ENCODE measurements around the gene RPS25.
A peak's percentile ranks its signal among the peaks of the same experiment; 100 is the strongest.

RPS25 gene

DNA sequence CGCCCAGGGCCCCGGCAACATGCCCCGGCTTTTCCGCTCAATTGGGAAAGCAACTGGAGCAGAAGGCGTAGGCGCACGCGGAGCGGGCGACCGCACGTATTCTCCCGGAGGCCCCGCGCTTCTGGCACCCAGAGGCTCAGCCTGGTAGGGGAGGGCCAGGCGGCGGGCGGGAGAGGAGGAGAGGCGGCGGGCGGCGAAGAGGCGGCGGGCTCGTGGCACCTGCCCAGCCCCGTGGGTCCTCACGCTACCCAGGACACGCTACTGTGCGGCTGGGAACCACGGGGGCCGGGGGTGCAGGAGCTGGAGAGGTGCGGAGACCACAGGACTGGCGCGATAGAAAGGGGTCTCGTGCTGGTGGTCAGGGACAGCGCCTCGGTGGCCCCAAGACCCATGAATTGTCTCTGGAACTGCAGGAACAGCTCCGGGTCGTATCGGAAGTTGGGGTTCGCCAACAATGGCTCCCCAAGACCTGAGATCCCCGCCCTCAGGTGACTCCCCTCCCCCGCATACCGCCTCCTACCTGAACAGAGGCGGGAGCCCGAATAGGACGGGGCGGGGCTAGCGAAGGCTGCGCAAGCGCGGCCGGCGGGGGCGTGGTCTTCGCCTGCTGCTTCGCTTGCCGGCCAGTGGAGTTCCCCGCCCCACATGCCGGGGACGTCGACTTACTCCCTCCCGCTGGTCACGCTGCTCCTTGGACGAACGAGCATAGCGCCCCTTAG is 12.3 kb upstream of the RPS25 start, which contains the start of gene SLC37A4:
Gene SLC37A4, minus strand, starts transcription at position 549 of the 719 bp plus-strand sequence.
- no peaks in the 10 kb centered on the region; the same call in 1 of the 2 replicates for H3F3A ChIP-seq (ENCODE audit: insufficient read depth)
- peak within 1 kb of the TSS; percentile 65 for H2AFZ ChIP-seq (ENCODE audit: low read depth, low read length, severe bottlenecking)
- peak within 1 kb of the TSS; percentile 71 for H3K27ac ChIP-seq (ENCODE audit: low read depth, low read length)
- no peaks in the 10 kb centered on the region for H3K36me3 ChIP-seq (ENCODE audit: low read length)
- peak within 1 kb of the TSS; percentile 79 for H3K4me3 ChIP-seq (ENCODE audit: insufficient read depth, low read length, poor library complexity, severe bottlenecking)
- H3K79me2 ChIP-seq (ENCODE audit: insufficient read depth, low read length): peaks cover 6% of the 10 kb centered on the region
- TF ChIP-seq, protein P1, sequence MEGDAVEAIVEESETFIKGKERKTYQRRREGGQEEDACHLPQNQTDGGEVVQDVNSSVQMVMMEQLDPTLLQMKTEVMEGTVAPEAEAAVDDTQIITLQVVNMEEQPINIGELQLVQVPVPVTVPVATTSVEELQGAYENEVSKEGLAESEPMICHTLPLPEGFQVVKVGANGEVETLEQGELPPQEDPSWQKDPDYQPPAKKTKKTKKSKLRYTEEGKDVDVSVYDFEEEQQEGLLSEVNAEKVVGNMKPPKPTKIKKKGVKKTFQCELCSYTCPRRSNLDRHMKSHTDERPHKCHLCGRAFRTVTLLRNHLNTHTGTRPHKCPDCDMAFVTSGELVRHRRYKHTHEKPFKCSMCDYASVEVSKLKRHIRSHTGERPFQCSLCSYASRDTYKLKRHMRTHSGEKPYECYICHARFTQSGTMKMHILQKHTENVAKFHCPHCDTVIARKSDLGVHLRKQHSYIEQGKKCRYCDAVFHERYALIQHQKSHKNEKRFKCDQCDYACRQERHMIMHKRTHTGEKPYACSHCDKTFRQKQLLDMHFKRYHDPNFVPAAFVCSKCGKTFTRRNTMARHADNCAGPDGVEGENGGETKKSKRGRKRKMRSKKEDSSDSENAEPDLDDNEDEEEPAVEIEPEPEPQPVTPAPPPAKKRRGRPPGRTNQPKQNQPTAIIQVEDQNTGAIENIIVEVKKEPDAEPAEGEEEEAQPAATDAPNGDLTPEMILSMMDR (IDR thresholded peaks at IDR 0.05; ENCODE audit: insufficient read depth, low read length, poor library complexity, severe bottlenecking): peak; percentile 69
- TF ChIP-seq EZH2phosphoT487 (conservative IDR thresholded peaks at IDR 0.05; ENCODE audit: low read length): no peak
- no peaks in the 10 kb centered on the region for H3K27me3 ChIP-seq (ENCODE audit: low read length)
- H3K9me2 ChIP-seq (replicated peaks; ENCODE audit: insufficient read depth, low read length): no peaks in the 10 kb centered on the region
- H3K9me3 ChIP-seq (ENCODE audit: insufficient read depth, low read length): no peaks in the 10 kb centered on the region
- peak within 1 kb of the TSS; percentile 96 for H3K4me2 ChIP-seq (ENCODE audit: low read depth, low read length, poor library complexity, severe bottlenecking)
- H3K9ac ChIP-seq (ENCODE audit: low read length): peak within 1 kb of the TSS; percentile 93
- no peaks in the 10 kb centered on the region for H4K20me1 ChIP-seq (ENCODE audit: low read depth, low read length)

DNA sequence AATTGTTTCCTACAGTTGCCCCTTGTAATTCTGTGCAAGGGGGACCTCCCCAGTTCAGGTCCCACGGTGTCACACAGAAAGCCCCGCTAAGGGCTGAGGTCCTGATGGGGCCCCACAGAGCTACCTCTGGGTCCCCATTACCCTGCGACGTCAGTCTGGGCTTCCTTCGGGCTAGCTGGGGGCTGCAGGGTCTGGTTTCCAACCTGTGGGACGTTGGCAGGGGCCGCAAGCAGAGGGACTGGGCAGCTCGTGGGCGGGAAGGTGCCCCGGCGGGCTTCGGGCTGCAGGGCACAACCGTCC is 11.8 kb upstream of the RPS25 start:
- Histone ChIP-seq H3K9me2 (replicated peaks; ENCODE audit: insufficient read depth, low read length) (no peaks in the 10 kb centered on the region), H4K20me1 (ENCODE audit: low read depth, low read length) (no peaks in the 10 kb centered on the region), H3K36me3 (ENCODE audit: low read length) (no peaks in the 10 kb centered on the region), H3K79me2 (ENCODE audit: insufficient read depth, low read length) (peaks cover 6% of the 10 kb centered on the region), H3K9ac (ENCODE audit: low read length) (peak overlapping the region; percentile 93), H3K4me2 (ENCODE audit: low read depth, low read length, poor library complexity, severe bottlenecking) (peak overlapping the region; percentile 96), H3K4me3 (ENCODE audit: insufficient read depth, low read length, poor library complexity, severe bottlenecking) (peak overlapping the region; percentile 79), H3F3A (ENCODE audit: insufficient read depth) (no peaks in the 10 kb centered on the region; the same call in 1 of the 2 replicates), H3K9me3 (ENCODE audit: insufficient read depth, low read length) (no peaks in the 10 kb centered on the region), H2AFZ (ENCODE audit: low read depth, low read length, severe bottlenecking) (peak overlapping the region; percentile 65), H3K27me3 (ENCODE audit: low read length) (no peaks in the 10 kb centered on the region), H3K27ac (ENCODE audit: low read depth, low read length) (peak overlapping the region; percentile 71)
- no peak for TF ChIP-seq EZH2phosphoT487 (conservative IDR thresholded peaks at IDR 0.05; ENCODE audit: low read length)
- TF ChIP-seq, protein P1 (IDR thresholded peaks at IDR 0.05; ENCODE audit: insufficient read depth, low read length, poor library complexity, severe bottlenecking): no peak

DNA sequence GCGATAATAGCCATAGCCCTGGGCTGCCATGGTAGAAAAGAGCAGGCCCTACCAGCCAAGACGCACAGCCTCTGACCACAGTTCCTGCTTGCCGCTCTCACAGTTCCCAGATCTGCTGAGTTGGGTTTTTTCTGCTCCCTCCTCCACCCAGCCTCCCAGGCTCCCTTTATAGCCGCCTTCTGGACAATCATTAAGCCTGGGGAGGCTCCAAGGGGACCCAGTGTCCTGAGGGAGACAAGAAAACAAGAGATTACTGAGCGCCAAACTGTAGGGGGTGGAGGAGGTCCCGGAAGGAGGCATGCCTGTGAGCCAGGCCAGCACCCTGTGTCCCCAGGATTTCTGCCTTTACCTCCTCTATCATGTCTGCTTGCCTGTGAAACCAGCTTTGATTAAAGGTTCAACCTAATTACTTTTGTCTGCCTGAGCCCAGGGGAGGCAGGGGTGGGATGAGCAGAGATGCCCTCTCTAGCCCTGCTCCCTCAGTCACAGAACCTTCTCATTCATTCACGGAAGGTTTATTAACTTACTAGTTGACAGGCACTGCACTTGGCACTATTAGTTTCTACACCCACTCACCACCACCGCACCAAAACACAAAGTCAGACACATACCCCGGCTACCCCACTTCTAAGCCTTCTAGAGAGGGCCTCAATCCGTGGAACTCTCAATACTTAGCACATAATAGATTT is 11.3 kb upstream of the RPS25 start:
- H3K9me3 ChIP-seq (ENCODE audit: insufficient read depth, low read length): no peaks in the 10 kb centered on the region
- no peak for TF ChIP-seq EZH2phosphoT487 (conservative IDR thresholded peaks at IDR 0.05; ENCODE audit: low read length)
- TF ChIP-seq, protein P1 (IDR thresholded peaks at IDR 0.05; ENCODE audit: insufficient read depth, low read length, poor library complexity, severe bottlenecking): no peak
- peak overlapping the region; percentile 65 for H2AFZ ChIP-seq (ENCODE audit: low read depth, low read length, severe bottlenecking)
- H4K20me1 ChIP-seq (ENCODE audit: low read depth, low read length): no peaks in the 10 kb centered on the region
- peak overlapping the region; percentile 71 for H3K27ac ChIP-seq (ENCODE audit: low read depth, low read length)
- peak overlapping the region; percentile 93 for H3K9ac ChIP-seq (ENCODE audit: low read length)
- no peaks in the 10 kb centered on the region; the same call in 1 of the 2 replicates for H3F3A ChIP-seq (ENCODE audit: insufficient read depth)
- no peaks in the 10 kb centered on the region for H3K27me3 ChIP-seq (ENCODE audit: low read length)
- no peaks in the 10 kb centered on the region for H3K36me3 ChIP-seq (ENCODE audit: low read length)
- H3K9me2 ChIP-seq (replicated peaks; ENCODE audit: insufficient read depth, low read length): no peaks in the 10 kb centered on the region
- H3K4me2 ChIP-seq (ENCODE audit: low read depth, low read length, poor library complexity, severe bottlenecking): peak overlapping the region; percentile 96
- H3K79me2 ChIP-seq (ENCODE audit: insufficient read depth, low read length): peaks cover 6% of the 10 kb centered on the region
- H3K4me3 ChIP-seq (ENCODE audit: insufficient read depth, low read length, poor library complexity, severe bottlenecking): peak overlapping the region; percentile 79
